GM19238 (cell line): ENCODE measurements around the gene RARRES2.
"Not testable (repeated sequence)": the region's sequence is repeated elsewhere in the genome, so short reads cannot be mapped to it uniquely, and the experiment has no call there.

Experiments
- DNase-seq: peaks from one replicate; pipeline ENCODE4 v3.0.0; 2011; ENCODE audit warnings: low spot score; ENCODE audit not compliant: insufficient read length

Gene RARRES2

DNA sequence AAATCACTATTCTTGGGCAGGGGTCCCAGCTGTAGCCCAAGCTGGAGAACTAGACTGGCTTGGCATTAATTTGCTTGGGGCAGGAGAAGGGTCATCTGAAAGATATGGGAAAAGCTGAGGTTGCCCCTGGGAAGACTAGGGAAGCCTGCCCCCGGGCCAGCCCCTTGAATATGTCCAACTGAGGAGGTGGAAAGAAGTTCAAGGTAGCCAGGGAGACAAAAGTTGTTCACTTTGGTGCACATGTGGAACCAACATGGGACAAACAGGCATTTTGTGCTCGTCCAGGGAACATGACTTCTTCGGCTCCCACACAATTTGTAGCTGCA lies 19.7 kb downstream of the RARRES2 start:
- DNase-seq: no peak

DNA sequence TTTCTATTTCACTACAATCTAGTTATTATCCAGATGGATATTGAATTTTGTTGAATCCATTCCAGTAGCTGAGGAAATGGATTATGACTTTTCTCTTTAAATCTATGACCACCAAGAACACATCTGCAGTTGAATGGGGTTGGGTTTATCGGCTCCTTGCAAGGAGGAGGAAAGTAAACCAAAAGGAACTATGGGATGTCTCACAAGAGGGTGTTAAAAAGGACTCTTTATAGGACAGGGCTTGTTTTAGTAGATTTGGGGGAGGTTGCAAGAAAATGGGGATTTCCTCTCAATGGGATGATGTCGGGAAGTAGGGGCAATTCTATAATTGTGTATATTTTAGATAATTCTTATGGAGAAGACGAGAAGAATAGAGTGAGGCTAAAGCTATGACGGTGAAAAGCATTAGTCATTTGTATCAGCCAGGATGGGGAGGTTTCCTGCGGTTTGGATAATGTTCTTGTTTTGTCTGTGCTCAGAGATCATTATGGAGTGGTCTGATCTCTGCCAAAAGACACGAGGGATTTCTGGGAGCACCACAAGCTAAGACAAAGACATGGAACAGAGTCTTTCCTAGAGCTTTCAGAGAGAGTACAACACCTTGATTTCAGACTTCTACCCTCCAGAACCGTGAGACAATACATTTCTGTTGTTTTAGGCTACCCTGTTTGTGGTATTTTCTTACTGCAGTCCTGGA lies 23.5 kb downstream of the RARRES2 start:
- no peak for DNase-seq

DNA sequence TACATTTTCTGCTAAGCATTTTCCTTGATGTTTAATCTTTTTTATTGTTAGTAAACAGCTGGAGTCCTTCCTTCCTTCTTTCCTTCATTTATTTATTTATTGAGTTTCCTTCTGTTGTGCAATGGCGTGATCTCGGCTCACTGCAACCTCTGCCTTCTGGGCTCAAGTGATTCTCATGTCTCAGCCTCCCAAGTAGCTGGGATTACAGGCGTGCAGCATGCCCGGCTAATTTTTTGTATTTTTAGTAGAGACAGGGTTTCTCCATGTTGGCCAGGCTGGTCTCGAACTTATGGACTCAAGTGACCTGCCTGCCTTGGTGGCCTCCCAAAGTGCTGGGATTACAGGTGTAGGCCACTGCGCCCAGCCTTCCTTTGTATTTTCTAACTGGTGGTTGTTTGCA lies 24.4 kb downstream of the RARRES2 start:
- not testable (repeated sequence) for DNase-seq

DNA sequence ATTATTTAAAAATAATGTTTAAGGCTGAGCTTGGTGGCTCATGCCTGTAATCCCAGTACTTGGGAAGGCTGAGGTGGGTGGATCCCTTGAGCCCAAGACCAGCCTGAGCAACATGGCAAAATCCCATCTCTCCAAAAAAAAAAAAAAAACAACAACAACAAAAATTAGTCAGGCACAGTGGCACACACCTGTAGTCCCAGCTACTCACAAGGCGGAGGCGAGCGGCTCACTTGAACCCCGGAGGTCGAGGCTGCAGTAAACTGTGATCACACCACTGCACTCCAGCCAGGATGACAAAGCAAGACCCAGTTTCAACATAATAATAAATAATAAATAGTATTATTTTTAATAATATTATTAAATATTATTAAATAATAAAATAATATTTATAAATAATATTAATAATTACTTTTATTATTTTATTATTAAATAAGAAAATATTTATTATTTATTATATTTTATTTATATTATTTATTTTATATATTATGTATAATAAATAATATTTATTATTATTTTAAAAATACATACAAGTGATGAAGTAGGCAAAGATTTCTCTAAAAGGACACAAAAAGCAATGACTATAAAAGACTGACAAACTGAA lies 26.7 kb downstream of the RARRES2 start:
- DNase-seq: no peak

DNA sequence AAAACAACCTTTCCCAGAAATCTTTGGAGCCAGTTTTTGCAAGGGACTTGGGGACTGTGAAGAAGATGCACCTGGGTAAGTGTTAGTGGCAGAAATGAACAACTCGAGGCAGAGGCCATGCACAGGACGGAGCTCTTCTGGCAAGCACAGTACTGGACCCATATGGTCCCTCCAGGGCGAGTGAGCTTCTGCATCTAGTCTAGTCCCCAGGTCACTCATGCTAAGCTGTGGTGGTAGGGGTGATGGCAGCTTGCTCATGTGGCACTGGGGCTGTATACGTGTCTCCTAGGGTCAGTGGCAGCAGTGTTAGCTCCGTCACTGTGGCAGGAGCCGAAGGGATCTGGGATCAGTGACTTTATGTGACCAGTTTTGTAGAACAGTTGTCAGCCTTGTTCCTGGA lies 27.6 kb downstream of the RARRES2 start:
- DNase-seq: no peak

DNA sequence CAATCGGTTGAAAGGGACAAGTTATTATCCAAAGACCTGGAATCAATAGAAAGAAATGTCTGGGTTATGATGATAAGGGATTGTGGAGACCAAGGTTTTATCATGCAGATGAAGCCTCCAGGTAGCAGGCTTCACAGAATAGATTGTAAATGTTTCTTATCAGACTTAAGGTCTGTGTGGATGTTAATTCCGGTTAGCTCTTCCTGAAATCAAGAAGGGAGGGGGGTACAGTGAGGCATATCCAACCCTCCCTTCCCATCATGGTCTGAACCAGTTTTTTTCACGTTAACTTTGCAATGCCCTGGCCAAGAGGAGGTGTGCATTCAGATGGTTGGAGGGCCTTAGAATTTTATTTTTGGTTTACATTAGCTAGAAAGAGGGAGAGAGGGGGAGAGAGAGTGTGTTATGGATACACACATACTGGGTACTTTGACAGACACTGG lies 28.0 kb downstream of the RARRES2 start:
- DNase-seq: no peak

DNA sequence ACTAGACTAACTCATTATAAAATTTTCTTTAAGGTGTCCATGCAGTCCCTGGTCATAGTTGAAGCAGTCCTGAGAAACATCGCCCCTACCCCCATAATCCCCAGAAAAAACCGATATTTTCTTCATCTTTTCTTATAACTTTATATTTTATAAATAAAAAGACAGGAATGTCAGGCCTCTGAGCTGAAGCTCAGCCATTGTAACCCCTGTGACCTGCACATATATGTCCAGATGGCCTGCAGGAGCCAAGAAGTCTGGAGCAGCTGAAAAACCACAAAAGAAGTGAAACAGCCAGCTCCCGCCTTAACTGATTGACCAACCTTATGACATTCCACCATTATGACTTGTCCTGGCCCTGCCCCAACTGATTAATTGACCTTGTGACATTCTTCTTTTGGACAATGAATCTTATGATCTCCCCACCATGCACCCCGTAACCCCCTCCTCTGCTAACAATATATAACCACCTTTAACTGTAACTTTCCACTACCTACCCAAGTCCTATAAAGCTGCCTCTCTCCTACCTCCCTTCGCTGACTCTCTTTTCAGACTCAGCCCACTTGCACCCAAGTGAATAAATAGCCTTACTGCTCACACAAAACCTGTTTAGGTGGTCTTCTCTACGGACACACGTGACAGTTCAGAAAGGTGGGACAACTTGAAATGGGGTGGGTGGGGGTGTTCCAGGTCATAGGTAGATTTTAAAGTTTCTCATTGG lies 28.6 kb downstream of the RARRES2 start:
- not testable (repeated sequence) for DNase-seq

DNA sequence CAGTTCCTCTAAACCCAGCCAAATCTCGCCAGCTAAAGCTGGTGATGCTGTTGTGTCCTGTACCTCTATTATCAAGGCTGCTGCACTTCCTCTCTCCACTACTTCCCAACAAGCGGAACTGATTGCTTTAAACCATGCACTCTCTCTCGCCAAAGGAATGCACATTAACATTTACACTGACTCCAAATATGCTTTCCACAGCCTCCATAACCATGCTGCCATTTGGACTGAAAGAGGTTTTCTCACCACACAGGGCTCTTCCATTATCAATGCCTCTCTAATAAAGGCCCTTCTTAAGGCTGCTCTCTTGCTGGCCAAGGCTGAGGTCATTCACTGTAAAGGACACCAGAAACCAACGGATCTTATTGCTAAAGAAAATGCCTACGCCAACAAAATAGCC lies 29.7 kb downstream of the RARRES2 start:
- DNase-seq: no peak

DNA sequence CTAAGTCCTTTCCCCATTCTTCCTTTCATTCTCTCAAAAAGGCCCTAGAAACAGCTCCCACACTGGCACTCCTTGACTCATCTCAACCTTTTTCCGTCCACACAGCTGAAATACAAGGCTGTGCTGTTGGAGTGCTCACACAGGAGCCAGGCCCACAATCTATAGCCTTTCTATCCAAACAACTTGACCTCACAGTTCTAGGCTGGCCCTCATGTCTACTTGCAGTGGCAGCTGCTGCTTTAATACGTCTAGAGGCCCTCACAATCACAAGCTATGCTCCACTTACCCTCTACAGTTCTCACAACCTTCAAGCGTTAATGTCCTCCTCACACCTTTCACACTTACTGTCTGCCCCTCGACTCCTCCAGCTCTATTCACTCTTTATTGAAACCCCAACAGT lies 30.3 kb downstream of the RARRES2 start:
- no peak for DNase-seq

DNA sequence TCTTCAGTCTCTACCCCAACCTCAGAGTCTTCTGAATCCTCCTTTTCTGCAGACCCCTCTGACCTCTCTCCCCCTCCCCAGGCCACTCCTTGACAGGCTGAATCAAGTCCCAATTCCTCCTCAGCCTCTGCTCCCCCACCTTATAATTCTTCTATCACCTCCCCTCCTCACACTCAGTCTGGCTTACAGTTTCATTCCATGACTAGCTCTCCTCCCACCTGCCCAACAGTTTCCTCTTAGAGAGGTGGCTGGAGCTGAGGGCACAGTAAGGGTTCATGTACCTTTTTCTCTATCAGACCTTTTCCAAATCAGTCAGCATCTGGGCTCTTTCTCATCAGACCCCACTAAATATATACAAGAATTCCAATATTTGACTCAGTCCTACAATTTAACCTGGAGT lies 32.9 kb downstream of the RARRES2 start:
- no peak for DNase-seq

DNA sequence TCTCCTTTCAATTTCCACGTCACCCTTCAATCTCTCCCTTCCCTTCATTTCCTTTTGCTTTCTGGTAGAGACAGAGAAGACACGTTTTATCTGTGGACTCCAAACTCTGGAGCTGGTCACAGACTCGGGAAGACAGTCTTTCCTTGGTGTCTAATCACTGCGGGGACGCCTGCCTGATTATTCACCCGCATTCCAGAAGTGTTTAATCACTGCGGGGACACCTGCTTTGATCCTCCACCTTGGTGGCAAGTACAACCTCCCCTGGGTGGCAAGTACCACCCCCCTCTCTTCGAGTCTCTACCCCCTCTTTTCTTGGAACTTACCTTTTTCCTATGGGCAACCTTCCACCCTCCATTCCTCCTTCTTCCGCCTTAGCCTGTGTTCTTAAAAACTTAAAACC lies 33.5 kb downstream of the RARRES2 start:
- DNase-seq: no peak

DNA sequence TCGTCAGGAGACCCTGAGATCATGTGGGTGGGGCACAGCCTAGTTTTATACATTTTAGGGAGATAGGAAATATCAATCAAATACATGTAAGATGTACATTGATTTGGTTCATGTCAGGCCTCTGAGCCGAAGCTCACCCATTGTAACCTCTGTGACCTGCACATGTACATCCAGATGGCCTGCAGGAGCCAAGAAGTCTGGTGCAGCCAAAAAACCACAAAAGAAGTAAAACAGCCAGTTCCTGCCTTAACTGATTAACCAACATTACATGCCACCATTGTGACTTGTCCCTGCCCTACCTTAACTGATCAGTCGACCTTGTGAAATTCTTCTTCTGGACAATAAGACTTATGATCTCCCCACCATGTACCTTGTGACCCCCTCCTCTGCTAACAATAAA lies 34.3 kb downstream of the RARRES2 start:
- no peak for DNase-seq

DNA sequence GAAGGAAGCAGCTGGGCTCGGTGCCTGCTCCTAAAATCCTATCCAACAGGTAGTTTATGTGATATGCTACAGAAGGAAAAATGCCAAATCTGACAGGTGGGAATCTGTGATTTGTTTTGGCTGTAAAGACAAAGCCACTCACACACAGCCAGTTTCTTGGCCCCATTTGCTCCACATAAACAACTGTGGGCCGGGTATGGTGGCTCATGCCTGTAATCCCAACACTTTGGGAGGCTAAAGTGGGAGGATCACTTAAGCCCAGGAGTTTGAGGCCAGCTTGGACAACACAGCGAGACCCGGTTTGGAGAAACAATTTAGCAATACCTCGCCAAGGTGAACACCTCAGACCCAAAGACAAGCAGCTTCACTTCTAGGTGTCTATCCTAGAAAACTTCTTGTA lies 35.1 kb downstream of the RARRES2 start:
- not testable (repeated sequence) for DNase-seq

DNA sequence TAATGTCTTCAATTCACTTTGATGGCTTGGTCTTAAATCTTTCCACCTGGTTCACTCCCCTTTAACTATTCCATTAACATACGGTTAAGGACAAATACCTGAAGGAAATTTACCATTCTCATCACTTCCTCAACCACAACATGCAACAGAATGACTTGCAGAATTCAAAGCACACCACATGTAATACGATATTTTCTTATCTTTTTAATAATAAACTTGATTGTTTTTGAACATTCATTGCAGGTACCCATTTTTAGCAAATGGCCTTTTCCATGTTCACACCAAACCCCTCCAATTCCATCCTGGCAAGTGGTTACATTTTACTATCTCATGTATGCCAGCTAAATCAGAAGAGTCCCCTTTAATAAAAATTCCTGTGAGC lies 35.5 kb downstream of the RARRES2 start:
- not testable (repeated sequence) for DNase-seq

DNA sequence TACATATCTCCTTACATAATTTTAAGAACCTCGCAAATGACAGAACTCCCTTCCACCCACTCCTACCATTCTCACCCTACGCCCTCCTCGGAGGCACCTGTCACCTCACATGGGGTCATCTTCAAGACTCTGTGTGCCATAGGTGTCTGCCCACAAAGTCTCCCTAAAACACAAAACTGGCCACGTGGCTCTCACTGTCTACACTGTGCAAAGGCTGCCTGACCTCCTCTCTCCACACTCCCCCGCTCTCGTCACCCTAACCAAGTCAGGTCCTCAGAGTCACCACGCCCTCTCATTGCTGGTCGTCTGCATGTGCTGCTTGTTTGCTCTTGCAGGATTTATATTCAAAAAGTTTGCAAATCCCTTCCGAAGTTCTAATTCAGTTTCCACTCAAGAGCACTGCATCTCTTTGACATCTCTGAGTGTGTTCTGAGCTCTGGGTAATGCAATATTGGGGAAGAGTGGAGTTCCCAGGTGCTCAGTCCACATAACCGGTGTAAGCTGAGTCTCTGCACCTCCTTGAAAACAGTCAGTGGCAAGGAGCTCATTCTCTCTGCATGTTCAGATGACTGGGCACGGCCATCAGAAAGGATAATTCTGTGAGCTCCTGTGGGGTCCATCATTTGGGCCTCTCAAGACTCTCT lies 36.0 kb downstream of the RARRES2 start:
- DNase-seq: not testable (repeated sequence)

DNA sequence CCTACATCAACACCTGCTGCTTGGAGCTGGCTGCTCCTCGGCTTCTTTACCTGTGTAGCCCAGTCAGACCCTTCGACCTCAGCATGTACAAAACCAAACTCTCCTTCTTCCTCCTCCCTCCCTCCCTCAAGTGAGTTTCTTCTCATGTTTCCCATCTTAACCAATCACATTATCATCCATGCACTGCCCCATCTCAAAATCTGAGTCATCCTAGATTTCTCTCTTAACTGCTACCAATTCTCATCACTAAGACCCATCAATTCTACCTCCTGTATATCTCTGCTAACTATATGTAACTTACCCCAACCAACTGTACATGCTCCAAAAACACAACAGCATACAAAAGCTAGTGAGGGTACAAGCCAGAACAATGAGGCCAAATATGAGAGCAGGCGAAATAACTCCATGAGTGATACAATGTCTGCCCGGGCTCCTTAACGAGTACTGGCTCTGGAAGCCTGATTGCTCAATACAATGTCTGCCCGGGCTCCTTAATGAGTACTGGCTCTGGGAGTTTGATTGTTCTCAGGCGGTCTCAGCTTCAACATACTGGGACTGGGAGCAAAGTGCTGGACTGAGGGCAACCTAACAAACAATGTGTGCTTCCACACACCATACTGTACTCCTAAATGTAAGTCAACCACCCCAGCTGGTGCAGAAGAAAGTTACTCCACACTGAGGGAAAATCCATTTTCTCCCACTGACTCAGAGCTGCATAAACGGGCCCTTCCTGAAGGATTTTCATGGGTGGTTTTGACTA lies 36.8 kb downstream of the RARRES2 start:
- DNase-seq: not testable (repeated sequence)

DNA sequence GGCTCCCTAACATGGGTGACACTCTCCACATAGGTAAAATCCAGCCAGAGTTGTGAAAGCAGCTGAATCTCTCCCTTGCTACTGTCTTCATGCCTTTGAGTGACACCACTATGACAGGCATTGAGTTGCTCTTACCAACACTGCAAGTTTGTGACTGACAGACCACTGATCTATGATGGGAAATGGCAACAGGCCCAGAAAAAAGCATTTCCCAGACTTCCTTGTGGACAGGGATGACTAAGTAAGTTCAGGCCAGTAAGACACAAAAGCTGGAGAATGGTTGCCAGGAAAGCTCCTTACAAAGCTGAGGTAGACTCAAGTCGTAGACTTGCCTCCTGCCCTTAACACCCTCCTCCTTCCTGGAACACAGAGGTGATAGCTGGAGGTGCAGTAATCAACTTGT lies 38.5 kb downstream of the RARRES2 start:
- not testable (repeated sequence) for DNase-seq

DNA sequence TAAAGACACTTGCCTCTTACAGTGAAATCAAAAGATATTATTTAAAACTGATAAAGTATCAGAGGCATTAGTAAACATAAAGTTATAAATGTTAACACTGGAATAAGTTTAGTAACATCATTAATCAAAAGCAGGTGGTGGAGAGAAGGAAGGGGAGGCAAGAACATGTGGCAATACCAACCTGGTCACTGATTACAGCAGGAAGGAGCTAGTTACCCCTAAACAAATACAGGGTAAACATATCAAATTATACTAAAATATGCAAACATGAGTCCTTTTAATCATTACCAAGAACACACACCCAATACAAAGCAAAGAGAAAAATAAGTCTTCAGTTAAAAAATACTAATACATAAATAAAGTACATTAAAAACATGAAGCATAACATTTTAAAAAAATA lies 43.5 kb downstream of the RARRES2 start:
- DNase-seq: not testable (repeated sequence)

DNA sequence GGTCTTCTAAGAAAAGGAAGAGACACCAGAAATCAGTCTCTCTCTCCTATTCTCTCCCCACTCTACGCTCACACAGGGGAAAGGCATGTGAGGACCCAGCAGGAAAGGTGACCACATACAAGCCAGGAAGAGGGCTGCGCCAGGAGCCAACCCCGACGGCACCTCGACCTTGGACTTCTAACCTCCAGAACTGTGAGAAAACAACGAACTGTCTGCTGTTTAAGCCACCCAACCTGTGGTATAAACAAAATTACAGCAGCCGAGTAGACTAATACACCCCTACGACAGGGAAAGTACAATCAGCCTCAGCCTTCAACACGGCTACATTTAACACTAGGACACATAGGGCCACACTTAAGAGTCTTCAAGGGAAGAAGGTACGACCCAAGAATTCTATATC lies 44.6 kb downstream of the RARRES2 start:
- not testable (repeated sequence) for DNase-seq

DNA sequence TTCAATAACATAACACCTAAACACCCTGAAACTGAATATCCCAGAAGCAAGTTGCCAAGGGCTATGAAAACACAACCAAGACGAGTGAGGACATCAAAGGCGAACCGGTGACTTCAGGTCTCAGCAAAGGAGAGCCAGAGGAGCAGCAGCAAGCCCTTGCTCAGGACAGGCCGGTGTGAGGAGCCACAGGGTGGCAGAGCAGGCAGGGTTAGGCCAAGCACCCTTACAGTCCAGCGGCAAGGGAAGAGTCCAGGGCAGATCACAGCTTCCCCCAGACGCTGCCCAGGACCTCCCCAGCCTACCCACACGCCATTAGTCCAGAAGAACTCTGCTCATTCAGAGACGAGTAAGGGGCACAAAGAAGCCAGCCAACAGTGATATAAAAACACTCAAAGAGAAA lies 45.8 kb downstream of the RARRES2 start:
- DNase-seq: not testable (repeated sequence)

DNA sequence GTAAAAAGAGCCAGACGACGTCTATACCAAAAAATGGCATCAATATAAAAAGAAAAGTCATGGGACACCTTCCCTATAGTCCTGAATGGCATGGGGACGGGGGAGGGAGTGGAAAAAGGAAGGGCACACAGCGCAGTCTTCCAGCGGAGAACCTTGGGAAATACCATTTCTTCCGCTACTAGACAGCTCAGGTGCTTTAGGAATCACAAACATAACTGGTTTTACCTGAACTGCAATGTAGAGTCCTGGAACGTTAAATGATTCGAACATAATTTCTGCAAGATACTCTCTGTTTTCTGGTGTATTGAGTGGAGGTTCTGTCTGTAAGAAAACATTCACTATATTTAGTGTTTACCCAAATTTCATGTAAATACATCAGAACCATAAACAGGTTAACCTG lies 46.4 kb downstream of the RARRES2 start:
- not testable (repeated sequence) for DNase-seq
